Activated naive CD4-positive, alpha-beta T cell treated with anti-CD3 and anti-CD28 coated beads, Interleukin-2, amount 50 U/mL, for 24 hours (primary cell): Measurements from ENCODE around the gene SSRP1.

ENCODE experiments used
- H3K27ac Mint-ChIP-seq: one replicate; pipeline ENCODE4 v1.8.0; 2021; ENCODE audit warnings: mild to moderate bottlenecking, mixed read lengths
- H3K27me3 Mint-ChIP-seq: one replicate; pipeline ENCODE4 v1.8.0; 2021; ENCODE audit warnings: mixed read lengths
- H3K36me3 Mint-ChIP-seq: one replicate; pipeline ENCODE4 v1.8.0; 2021; ENCODE audit warnings: mixed read lengths
- H3K4me1 Mint-ChIP-seq: one replicate; pipeline ENCODE4 v1.8.0; 2021; ENCODE audit warnings: mixed read lengths
- H3K4me3 Mint-ChIP-seq: one replicate; pipeline ENCODE4 v1.8.0; 2021; ENCODE audit warnings: mild to moderate bottlenecking, mixed read lengths
- H3K9me3 Mint-ChIP-seq: one replicate; pipeline ENCODE4 v1.8.0; 2021; ENCODE audit warnings: mixed read lengths

SSRP1 gene

DNA sequence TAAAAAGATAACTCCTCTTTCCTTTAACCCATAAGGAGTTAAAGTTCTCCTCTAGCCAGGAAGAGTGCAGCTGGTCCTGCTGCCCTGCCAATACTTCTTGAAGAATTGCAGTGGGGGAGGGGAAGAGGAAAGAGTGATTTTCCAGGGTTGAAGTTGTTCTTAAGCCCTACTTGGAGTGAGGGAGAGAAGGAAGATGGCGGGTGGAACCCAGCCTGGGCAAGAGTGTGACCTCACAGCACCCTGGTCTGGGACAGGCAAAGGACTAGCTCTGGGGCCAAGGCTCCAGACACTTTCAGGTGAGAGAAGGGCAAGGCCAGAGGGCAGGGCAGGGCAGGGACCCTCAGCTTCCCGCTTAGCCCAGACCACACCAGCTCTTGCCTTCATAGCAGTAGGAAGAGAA is 17.5 kb downstream of the SSRP1 start:
- Mint-ChIP-seq H3K27ac (no peak overlapping the region), H3K9me3 (no peaks in the 10 kb centered on the region), H3K27me3 (no peaks in the 10 kb centered on the region), H3K4me1 (peaks cover 20% of the 10 kb centered on the region), H3K4me3 (no peak overlapping the region), H3K36me3 (peaks cover 6% of the 10 kb centered on the region)

DNA sequence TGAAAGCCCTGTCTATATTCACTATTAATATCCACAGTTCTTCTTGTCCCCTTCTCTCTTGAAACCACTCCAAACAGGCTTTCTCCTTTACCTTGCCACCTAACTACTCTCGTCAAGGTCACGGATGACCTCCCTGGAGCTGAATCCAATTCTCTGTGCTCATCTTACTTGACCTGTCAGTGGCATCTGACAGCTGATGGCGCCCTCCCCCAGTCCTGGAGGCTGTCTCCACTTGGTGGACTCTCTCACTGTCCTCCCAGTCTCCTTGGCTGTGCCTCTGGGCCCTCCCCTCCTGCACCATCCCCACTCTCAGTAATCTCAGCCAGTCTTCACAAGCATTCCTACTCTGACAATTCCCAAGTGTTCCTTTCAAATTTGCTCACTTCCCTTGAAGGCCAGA is 19.7 kb downstream of the SSRP1 start:
- Mint-ChIP-seq H3K4me3 (no peak overlapping the region), H3K4me1 (peaks cover 10% of the 10 kb centered on the region), H3K27ac (no peak overlapping the region), H3K36me3 (peaks cover 8% of the 10 kb centered on the region), H3K9me3 (no peaks in the 10 kb centered on the region), H3K27me3 (no peaks in the 10 kb centered on the region)

DNA sequence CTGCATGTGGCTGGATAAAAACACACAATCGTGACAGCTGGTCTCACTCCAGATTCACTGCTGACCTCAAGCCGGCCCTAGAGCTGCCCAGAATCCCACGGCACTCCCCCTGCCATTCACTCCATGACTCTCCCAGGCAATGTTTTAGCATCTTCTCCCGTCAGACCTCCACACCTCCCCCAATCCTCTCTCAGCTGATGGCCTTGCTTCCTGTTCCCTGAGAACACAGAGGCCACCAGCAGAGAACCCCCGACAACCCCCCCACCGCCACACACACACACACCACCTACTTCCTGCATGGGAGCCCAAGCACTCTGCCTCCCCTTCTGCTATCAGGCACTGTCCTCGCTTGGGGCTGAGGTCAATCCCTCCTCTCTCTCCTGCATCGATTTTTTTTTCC is 20.2 kb downstream of the SSRP1 start:
- Mint-ChIP-seq H3K4me3 (no peak overlapping the region), H3K4me1 (peaks cover 7% of the 10 kb centered on the region), H3K36me3 (peaks cover 5% of the 10 kb centered on the region), H3K27me3 (no peaks in the 10 kb centered on the region), H3K9me3 (no peaks in the 10 kb centered on the region), H3K27ac (no peak overlapping the region)

DNA sequence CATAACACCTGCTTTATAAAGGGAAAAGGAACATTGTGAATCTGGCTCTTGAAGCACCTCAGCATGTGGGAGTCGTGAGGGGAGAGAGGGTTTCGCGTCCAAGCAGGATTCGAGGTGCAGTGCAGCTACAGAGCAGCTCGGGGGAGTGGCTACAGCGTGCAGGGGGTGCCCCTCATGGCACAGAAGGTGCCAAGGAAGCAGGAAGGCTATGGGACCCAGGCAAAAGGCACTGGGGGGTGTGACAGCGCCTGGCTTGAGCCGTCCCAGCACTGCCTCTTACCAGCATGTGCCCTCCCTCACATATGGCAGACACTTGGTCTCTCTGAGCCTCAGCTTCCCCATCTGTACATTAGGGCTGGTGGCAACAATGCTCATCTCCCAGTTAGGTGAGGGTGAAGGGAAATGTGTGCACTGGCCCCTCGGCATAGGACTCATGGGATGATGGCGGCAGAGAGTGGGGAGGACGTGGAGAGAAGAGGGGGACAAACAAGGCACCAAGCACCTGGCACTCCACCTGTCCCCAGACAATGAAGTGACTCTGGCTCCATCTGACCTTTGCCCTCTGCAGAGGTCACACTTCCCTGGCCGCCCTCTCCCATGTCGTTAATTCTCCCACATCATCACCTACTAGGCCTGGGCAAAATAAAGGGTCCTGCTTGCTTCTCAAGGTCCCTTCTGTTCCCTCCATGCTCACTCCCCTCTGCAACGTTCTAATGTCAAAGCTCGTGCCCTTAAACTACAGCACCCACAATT is 21.3 kb downstream of the SSRP1 start:
- no peak overlapping the region for H3K4me3 Mint-ChIP-seq
- H3K27ac Mint-ChIP-seq = no peak overlapping the region
- peaks cover 11% of the 10 kb centered on the region for H3K36me3 Mint-ChIP-seq
- peaks cover 7% of the 10 kb centered on the region for H3K4me1 Mint-ChIP-seq
- H3K9me3 Mint-ChIP-seq = no peaks in the 10 kb centered on the region
- H3K27me3 Mint-ChIP-seq = no peaks in the 10 kb centered on the region

DNA sequence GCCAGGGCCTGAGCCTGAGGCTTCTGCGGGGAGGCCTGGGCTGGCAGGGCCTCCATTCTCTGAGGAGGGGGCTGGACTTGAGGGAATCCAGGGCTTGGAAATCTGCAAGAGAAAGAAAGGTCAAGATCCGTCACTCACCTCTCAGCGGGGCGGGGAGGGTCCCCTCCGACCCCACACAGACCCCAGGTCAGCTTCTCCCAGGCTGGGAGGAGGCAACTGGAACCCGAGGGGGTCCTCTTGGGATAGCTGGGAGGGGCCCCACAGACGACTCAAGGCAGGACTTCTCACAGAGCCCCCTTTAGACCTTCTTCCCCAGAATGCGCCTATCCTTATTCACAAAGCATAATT is 21.9 kb downstream of the SSRP1 start:
- no peak overlapping the region for H3K27ac Mint-ChIP-seq
- peaks cover 4% of the 10 kb centered on the region for H3K4me1 Mint-ChIP-seq

DNA sequence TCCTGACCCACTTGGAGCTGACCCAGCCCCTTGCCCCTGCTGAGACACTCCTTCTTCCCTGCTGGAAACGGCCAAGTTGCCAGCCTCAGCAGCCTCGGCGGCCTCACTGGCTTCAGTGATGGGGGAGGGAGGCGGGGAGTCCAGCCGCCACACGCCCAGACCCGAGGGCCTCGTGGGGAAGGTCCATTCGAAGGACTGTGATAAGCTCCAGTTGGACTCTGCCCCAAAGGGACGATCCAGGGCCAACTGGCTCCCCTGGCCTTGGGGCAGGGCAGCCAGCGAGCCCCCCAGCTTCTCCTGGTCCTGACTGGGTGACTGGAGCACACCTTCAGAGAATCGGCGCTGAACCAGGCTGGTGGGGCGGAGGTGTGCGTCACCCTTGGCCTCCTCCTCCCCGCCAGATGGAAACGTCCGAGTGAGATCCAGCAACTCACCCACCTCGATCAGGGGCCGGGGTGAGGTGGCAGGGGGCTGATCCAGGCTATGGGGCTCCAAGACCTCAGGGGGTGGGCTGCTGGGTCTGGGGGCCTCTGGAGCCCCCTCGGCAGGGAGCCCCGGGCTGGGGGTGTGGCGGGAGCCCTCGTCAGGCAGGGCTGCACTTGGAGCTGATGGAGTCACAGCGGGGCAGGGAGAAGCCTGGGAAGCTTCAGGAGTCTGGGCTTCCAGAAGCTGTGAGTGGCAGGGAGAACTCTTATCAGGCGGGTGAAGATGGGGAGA is 22.5 kb downstream of the SSRP1 start:
- H3K27me3 Mint-ChIP-seq = no peaks in the 10 kb centered on the region
- no peak overlapping the region for H3K4me3 Mint-ChIP-seq
- H3K4me1 Mint-ChIP-seq = peaks cover 4% of the 10 kb centered on the region
- H3K27ac Mint-ChIP-seq = no peak overlapping the region
- H3K9me3 Mint-ChIP-seq = no peaks in the 10 kb centered on the region
- peaks cover 12% of the 10 kb centered on the region for H3K36me3 Mint-ChIP-seq

More for the DNA sequence above, 21.9 kb downstream of the SSRP1 start:
- peaks cover 12% of the 10 kb centered on the region for H3K36me3 Mint-ChIP-seq
- no peak overlapping the region for H3K4me3 Mint-ChIP-seq
- H3K9me3 Mint-ChIP-seq = no peaks in the 10 kb centered on the region
- no peaks in the 10 kb centered on the region for H3K27me3 Mint-ChIP-seq

DNA sequence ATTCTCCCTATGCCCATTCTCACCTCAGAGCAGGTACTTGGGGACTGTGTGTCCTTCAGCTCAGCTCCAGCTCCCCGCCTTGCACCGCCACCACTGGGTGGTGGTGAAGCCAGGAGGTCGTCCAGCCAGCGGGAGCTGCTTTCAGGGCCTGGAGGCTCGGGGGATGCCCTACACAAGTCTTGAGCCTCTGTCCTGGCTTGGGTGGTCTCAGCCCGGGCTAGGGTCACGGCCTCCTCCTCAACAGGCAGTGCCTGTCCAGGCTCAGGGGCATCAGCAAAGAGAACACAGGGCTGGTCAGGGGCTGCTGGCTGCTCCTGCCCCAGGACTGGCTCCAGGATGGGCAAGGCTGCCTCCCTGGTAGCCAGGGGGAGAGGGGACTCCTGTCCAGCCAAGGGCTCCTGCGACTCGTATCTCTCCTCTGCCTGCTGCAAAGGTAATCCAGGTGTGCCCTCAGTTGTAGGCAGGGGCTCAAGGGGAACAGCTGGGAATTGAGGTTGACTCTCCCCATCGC is 23.1 kb downstream of the SSRP1 start:
- Mint-ChIP-seq H3K4me3 (peak overlapping the region; percentile 58), H3K27me3 (no peaks in the 10 kb centered on the region), H3K4me1 (peaks cover 4% of the 10 kb centered on the region), H3K36me3 (peaks cover 10% of the 10 kb centered on the region), H3K9me3 (no peaks in the 10 kb centered on the region), H3K27ac (no peak overlapping the region)

DNA sequence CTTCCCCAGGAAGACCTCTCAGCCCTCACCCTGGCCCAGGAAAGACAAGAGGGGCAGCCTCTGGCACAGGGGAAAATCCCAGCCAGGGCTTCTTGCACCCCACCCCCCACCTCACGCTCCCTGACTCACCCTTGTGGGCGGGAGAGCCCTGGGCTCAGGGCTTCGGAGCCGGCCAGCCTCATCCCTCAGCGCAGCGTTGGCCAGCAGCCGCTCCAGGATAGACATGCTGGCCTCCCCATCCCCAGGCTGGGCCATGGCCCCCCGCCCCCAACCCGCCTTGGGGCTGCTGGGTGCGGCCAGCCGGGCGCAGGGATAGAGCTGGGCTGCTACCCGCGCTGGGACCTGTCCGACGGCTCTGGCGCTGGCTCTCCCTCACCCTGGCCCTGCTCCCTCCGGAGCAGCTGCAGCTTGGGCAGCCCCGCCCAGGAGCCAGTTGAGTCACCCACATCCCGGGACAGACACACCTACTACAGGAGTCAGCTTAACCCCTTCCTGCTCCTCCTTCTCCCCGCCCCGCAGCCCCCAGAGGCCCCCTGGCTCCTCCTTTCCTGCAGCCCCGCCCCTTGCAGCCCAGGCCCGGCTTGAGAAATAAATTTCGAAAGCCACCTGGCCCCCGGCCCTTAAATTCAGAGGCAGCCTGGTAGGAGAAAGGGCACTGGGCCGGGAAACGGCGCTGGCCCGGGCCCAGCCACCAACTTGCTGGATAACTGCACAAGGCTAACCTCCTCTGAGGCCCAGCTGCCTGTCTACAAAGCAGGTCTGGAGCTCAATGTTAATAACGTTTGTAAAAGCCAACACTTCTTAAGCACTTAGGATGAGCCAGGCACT is 24.4 kb downstream of the SSRP1 start:
- H3K4me3 Mint-ChIP-seq = peak overlapping the region; percentile 38
- H3K9me3 Mint-ChIP-seq = no peaks in the 10 kb centered on the region
- H3K27ac Mint-ChIP-seq = no peak overlapping the region
- H3K36me3 Mint-ChIP-seq = peaks cover 10% of the 10 kb centered on the region
- peaks cover 4% of the 10 kb centered on the region for H3K4me1 Mint-ChIP-seq
- no peaks in the 10 kb centered on the region for H3K27me3 Mint-ChIP-seq

DNA sequence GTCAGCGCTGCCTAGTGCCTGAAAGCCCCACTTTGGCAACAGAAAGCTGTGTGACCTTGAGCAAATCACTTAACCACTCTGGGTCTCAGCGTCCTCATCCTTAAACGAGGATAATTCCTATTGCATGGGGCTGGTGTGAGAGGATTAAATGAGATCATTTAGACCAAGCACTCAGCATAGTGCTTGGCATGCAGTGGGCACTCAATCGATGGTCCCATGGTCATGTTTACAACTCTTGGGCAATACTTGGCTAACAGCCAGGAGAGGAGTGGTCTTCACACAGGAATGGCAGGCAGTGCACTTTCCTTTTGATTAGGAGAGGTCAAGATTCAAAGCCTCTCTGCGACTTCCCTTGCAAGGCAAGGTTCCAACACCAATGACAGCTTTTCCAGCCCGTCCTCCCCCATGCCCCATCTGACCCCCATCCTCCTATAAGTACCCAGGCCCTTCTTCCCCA is 25.0 kb downstream of the SSRP1 start:
- Mint-ChIP-seq H3K36me3 (peaks cover 10% of the 10 kb centered on the region), H3K9me3 (no peaks in the 10 kb centered on the region), H3K4me3 (peak overlapping the region; percentile 7), H3K27me3 (no peaks in the 10 kb centered on the region), H3K27ac (no peak overlapping the region), H3K4me1 (peaks cover 4% of the 10 kb centered on the region)

DNA sequence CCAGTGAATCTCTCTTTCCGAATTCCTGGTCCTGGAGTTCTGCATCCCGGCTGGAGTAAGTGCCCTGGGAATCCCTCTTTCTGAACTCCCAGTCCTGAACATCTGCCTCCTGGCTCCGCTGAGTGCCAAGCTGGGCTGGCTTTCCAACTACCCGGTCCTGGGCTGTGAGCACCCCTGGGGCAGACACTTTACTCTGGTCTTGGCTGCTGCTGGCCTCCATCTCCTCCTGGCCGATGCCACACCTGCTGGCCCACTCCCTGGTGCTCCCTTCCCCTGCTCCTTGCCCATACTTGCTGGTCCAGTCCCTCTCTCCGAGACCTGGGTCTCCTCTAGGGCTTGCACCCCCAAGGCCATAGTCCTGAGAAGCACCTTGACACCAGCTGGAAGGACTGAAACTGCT is 25.6 kb downstream of the SSRP1 start:
- peaks cover 4% of the 10 kb centered on the region for H3K4me1 Mint-ChIP-seq
- H3K27me3 Mint-ChIP-seq = no peaks in the 10 kb centered on the region
- H3K36me3 Mint-ChIP-seq = peaks cover 10% of the 10 kb centered on the region
- H3K4me3 Mint-ChIP-seq = no peak overlapping the region
- H3K27ac Mint-ChIP-seq = no peak overlapping the region
- no peaks in the 10 kb centered on the region for H3K9me3 Mint-ChIP-seq

DNA sequence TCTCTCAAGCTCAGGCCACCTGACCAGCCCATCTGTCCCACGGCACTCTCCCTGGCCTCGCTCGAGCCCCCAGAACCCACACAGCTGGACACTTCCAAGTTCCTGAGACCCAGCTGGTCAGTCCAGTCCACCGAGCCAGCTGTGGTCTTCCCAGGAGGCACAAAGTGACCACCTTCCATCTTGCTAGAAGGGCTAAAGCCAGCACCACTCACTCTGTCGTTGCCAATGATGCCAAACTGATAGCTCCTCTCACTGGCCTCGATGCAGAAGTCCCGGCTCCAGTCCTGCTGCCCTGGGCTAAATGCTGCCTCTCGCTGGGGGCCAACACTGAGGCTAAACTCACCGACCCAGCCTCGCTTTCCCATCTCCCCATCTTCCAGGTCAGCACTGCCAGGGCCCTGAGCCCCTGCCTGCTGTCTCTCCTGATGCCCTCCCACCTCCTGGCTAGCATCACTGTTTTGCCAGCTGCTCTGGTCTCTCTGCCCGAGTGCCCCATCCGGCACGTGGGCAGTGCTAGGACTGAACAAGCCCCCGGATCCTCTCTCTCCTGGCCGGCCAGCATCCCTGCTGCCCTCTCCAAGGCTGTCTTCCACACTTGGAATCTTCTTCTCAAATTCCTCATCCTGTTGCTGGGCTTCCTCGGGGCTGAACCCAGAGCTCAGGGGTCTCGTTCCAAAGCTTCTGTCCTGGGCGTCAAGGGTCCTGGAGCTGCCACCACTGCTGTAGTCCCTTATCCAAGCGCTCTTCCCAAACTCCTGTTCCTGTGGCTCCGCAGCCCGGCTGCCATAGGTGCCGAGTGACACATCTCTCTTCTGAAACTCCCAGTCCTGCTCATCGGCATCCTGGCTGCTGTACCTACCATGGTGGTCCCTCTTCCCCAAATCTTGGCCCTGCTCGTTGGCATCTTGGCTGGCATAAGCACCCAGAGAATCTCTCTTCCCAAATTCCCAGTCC is 26.3 kb downstream of the SSRP1 start:
- peaks cover 10% of the 10 kb centered on the region for H3K36me3 Mint-ChIP-seq
- no peaks in the 10 kb centered on the region for H3K9me3 Mint-ChIP-seq
- no peak overlapping the region for H3K27ac Mint-ChIP-seq
- H3K4me1 Mint-ChIP-seq = peaks cover 4% of the 10 kb centered on the region
- no peak overlapping the region for H3K4me3 Mint-ChIP-seq
- no peaks in the 10 kb centered on the region for H3K27me3 Mint-ChIP-seq

DNA sequence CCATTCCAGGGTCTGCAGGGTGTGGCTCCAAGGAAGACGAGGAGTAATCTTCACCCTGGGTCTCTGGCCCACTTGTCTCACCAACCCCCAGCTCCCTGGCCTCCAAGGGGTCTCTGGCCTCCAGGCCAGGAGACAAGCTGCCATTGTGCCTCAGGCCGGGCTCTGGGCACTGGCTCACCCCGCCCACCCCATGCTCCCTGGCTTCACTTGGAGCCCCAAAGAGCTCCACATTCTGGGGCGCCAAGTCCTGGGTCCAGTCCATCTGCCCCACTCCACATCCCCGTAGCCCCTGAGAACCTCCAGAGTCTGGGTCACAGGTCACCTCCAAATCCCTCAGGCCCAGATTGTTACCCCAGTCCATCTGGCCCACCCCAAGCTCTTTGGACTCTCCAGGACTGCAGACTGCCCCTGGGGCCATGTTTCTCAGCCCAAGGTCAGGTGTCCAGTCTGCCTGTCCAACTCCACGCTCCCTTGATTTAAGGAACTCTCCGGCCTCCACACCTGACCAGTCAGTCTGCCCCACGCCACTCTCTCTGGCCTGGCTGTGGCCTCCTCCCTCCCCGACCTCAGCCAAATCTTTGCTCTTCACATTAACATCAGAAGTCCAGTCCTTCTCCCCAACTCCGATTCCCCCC is 27.1 kb downstream of the SSRP1 start:
- H3K27ac Mint-ChIP-seq = no peak overlapping the region
- H3K36me3 Mint-ChIP-seq = peaks cover 10% of the 10 kb centered on the region
- H3K4me1 Mint-ChIP-seq = peaks cover 4% of the 10 kb centered on the region
- no peak overlapping the region for H3K4me3 Mint-ChIP-seq
- H3K9me3 Mint-ChIP-seq = no peaks in the 10 kb centered on the region
- no peaks in the 10 kb centered on the region for H3K27me3 Mint-ChIP-seq

DNA sequence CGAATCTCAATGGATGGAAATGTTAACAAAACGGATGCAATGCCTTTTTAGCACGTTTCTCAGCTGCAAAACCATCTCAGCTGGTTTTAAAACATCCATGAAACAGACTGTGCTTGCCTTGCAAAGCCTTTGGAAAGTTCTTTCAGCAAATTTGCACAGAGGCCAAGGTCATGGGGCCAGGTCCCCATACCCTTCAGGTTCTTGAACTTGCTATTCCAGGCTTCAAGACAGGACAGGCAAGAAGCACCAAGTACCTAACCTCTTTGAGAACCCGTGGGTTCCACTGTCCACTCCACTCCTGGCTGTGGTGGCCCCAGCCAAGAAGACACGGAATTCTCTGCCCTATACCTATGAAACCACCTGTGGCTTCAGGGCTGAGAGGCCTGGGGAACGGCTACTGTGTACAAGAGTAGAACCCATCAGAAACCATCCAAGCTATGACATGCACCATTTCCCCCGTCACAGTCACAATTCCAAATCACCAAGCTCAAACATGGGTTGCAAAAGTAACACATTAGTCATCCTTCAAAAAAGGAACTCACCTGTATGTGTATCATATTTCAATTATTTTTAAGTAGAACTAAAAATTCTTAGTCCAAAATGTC is 27.9 kb downstream of the SSRP1 start:
- H3K4me3 Mint-ChIP-seq = no peak overlapping the region
- peaks cover 13% of the 10 kb centered on the region for H3K36me3 Mint-ChIP-seq
- no peak overlapping the region for H3K27ac Mint-ChIP-seq
- no peaks in the 10 kb centered on the region for H3K9me3 Mint-ChIP-seq
- H3K4me1 Mint-ChIP-seq = peaks cover 4% of the 10 kb centered on the region
- no peaks in the 10 kb centered on the region for H3K27me3 Mint-ChIP-seq

DNA sequence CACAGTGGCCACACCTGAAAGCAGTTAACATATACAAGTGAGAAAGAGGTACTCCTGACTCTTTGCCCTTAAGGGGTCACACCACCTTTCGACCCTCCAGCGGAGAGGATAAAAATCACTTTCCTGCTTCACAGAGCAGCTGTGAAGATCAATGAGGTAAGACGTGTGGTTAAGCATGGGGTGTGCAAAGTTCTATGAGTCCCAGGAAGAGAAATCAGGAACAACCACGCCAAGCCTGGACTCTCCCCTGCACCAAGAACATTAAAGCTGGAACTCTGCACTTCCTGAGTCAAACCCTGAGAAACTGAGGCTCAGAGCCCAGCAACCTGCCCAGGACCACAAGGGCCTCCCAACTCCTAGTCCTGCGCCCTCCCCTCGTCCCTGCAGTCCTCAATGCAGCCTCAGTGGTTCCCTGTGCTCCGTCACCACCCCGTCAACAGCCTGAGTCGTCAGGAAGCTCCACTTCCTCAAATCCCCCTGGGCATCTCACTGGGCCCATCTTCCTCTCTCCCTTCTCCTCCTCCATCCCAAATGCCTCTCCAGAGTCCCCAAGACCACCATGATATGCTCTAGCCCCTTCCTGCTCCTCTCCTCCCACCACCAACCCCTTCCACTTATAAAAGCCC is 28.6 kb downstream of the SSRP1 start:
- Mint-ChIP-seq H3K27me3 (no peaks in the 10 kb centered on the region), H3K36me3 (peaks cover 11% of the 10 kb centered on the region), H3K4me3 (no peak overlapping the region), H3K9me3 (no peaks in the 10 kb centered on the region), H3K4me1 (no peaks in the 10 kb centered on the region), H3K27ac (no peak overlapping the region)
